Measurements from ENCODE around the gene FMN1.

DNA sequence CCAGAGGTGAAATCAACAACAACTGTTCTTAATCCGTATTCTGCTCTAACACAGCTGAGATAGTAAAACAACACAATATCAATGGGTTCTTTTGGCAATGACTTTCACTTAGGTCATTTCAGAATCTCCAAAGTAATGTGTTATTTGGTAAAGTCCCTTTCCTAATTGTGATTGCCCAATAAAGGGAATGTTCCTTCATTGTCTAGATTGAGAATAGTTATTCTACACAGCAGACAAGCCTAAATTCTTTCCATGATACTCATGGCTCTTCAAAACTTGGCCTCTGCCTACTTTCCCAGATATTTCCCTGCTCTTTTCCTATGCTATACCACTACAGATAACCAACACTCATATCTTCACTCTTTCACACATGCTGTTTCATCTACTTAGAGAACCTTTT lies 219.8 kb downstream of the FMN1 start:
- TF ChIP-seq, protein P1, sequence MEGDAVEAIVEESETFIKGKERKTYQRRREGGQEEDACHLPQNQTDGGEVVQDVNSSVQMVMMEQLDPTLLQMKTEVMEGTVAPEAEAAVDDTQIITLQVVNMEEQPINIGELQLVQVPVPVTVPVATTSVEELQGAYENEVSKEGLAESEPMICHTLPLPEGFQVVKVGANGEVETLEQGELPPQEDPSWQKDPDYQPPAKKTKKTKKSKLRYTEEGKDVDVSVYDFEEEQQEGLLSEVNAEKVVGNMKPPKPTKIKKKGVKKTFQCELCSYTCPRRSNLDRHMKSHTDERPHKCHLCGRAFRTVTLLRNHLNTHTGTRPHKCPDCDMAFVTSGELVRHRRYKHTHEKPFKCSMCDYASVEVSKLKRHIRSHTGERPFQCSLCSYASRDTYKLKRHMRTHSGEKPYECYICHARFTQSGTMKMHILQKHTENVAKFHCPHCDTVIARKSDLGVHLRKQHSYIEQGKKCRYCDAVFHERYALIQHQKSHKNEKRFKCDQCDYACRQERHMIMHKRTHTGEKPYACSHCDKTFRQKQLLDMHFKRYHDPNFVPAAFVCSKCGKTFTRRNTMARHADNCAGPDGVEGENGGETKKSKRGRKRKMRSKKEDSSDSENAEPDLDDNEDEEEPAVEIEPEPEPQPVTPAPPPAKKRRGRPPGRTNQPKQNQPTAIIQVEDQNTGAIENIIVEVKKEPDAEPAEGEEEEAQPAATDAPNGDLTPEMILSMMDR (IDR thresholded peaks at IDR 0.05), result no peak
- TF ChIP-seq POLR2A (IDR thresholded peaks at IDR 0.05) (no peak), EP300 (IDR thresholded peaks at IDR 0.05) (no peak), POLR2AphosphoS5 (IDR thresholded peaks at IDR 0.05) (peak in 2 of 4 donors; percentile 26 to 40)
